Measurements from ENCODE around the gene CUL2.

DNA sequence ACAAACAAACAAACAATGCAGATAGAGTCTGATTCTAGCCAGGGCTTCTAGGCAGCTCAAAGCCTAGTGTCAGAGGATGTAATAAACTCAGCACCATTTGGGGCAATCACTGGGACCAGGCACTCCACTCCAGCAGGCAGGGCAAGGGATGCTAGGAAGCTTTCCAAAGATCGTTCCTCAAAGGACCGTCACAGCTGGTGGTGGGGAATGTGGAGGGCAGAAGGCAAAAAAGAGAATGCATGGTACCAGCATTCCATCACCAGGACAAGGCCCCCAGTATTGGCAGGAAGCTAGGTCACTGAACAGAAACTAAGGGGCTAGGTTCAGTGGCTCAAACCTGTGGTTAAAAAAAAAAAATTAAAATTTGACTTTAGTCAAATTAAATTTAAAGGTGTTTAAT lies 94.2 kb downstream of the CUL2 start:
- TF ChIP-seq, protein P1, sequence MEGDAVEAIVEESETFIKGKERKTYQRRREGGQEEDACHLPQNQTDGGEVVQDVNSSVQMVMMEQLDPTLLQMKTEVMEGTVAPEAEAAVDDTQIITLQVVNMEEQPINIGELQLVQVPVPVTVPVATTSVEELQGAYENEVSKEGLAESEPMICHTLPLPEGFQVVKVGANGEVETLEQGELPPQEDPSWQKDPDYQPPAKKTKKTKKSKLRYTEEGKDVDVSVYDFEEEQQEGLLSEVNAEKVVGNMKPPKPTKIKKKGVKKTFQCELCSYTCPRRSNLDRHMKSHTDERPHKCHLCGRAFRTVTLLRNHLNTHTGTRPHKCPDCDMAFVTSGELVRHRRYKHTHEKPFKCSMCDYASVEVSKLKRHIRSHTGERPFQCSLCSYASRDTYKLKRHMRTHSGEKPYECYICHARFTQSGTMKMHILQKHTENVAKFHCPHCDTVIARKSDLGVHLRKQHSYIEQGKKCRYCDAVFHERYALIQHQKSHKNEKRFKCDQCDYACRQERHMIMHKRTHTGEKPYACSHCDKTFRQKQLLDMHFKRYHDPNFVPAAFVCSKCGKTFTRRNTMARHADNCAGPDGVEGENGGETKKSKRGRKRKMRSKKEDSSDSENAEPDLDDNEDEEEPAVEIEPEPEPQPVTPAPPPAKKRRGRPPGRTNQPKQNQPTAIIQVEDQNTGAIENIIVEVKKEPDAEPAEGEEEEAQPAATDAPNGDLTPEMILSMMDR (conservative IDR thresholded peaks at IDR 0.05 in 1 of 2, IDR thresholded peaks at IDR 0.05 in 1 of 2; ENCODE audit: extremely low read depth in 1 of 2, insufficient read depth in 1 of 2, low read depth in 1 of 2, low read length in 2 of 2), result no peak
- TF ChIP-seq EZH2 (IDR thresholded peaks at IDR 0.05; ENCODE audit: borderline replicate concordance, low read length), result no peak

Data from mammary epithelial cell (primary cell).